HG03558 (cell line): ENCODE measurements around the gene CR2.
"Not testable (repeated sequence)": the region's sequence is repeated elsewhere in the genome, so short reads cannot be mapped to it uniquely, and the experiment has no call there.

Source experiments
- ATAC-seq: cut with Tn5 transposase; IDR thresholded peaks from one replicate; pipeline ENCODE4 v1.9.1; 2021; ENCODE audit warnings: moderate number of reproducible peaks; ENCODE audit not compliant: unreplicated experiment; ENCODE audit errors: extremely low read depth

CR2 gene

GRCh38 chr1:207501071-207501470, 46.9 kb downstream of the CR2 start:
- ATAC-seq: no peak

- ATAC-seq: no peak
These were observed 48.6 kb downstream of the CR2 start for GRCh38 chr1:207502726-207503125.

- no peak for ATAC-seq
These were observed 49.8 kb downstream of the CR2 start for GRCh38 chr1:207503950-207504349.

GRCh38 chr1:207504438-207504837, 50.3 kb downstream of the CR2 start:
- ATAC-seq: no peak

GRCh38 chr1:207510444-207510843, 56.3 kb downstream of the CR2 start:
- ATAC-seq: no peak

- ATAC-seq: no peak
These were observed 60.8 kb downstream of the CR2 start for GRCh38 chr1:207514890-207515289.

GRCh38 chr1:207516729-207517128, 62.6 kb downstream of the CR2 start:
- no peak for ATAC-seq

- ATAC-seq: no peak
These were observed 64.6 kb downstream of the CR2 start for GRCh38 chr1:207518608-207519236.

- no peak for ATAC-seq
These were observed 65.6 kb downstream of the CR2 start for GRCh38 chr1:207519505-207520399.

- not testable (repeated sequence) for ATAC-seq
These were observed 66.5 kb downstream of the CR2 start for GRCh38 chr1:207520400-207521345.

GRCh38 chr1:207525239-207525638, 71.1 kb downstream of the CR2 start:
- not testable (repeated sequence) for ATAC-seq

GRCh38 chr1:207528401-207528800, 74.3 kb downstream of the CR2 start:
- not testable (repeated sequence) for ATAC-seq

GRCh38 chr1:207536263-207536662, 82.1 kb downstream of the CR2 start:
- ATAC-seq: not testable (repeated sequence)
